Breast epithelium (tissue), 4 donors: Measurements from ENCODE around the gene MRPL44. TPM values are rescaled to one million over a fixed set of nuclear protein-coding genes. Genes with fewer than 3 reads are reported as not detected.

Experiments used
- DNase-seq, 2 donors: peaks; one replicate each; pipeline ENCODE4 v3.0.0-alpha.2; 2019; ENCODE audit warnings: low spot score in 2 of 2
- H3K27ac ChIP-seq, 2 donors: fragments of 200-600 bp; sonication (generic) in 1 of 2; one replicate each; pipeline ENCODE4 v1.5.1; 2016 to 2019; ENCODE audit warnings: mild to moderate bottlenecking in 1 of 2
- H3K27me3 ChIP-seq, 2 donors: fragments of 200-600 bp; sonication (generic) in 1 of 2; one replicate each; pipeline versions ENCODE4 v1.5.1 to v1.6.0; 2017 to 2019; ENCODE audit warnings: control low read depth in 1 of 2, mild to moderate bottlenecking in 1 of 2
- H3K36me3 ChIP-seq: fragments of 200-600 bp; one replicate; pipeline ENCODE4 v1.5.1; 2019
- H3K4me1 ChIP-seq, 2 donors: fragments of 200-600 bp; sonication (generic); one replicate each; pipeline ENCODE4 v1.5.1; 2016 to 2019; ENCODE audit warnings: control low read depth in 1 of 2
- H3K4me3 ChIP-seq, 3 donors: fragments of 200-600 bp; sonication (generic); 1 replicate in 2 of 3; 2 replicates in 1 of 3; pipeline ENCODE4 v1.5.1; 2016 to 2019; ENCODE audit warnings: mild to moderate bottlenecking in 3 of 3, moderate library complexity in 2 of 3
- H3K9me3 ChIP-seq, 2 donors: fragments of 200-600 bp; sonication (generic) in 1 of 2; one replicate each; pipeline ENCODE4 v1.5.1; 2016 to 2019; ENCODE audit warnings: control low read depth in 1 of 2
- POLR2A ChIP-seq: fragments of 450-650 bp; IDR thresholded peaks from one replicate; pipeline ENCODE4 v1.6.1; 2016; ENCODE audit warnings: antibody characterized with exemption, mild to moderate bottlenecking, moderate library complexity
- POLR2AphosphoS5 ChIP-seq, 3 donors: sonication (generic); formaldehyde crosslinking; IDR thresholded peaks; one replicate each; pipeline ENCODE4 v1.6.1; 2017; ENCODE audit warnings: antibody characterized with exemption in 3 of 3
- intact Hi-C: fragments of 100-400 bp; cut with DNase I; formaldehyde crosslinking; loops from one replicate; pipeline ENCODE4 v1.15.1; 2023; ENCODE audit warnings: low total_unique reads
- total RNA-seq, 3 donors: library from RNA; depleted of rRNA; stranded (reverse); fragments of >200 nt; gene quantifications; one replicate each; pipeline ENCODE4 v1.1.0, GENCODE V29; 2016
- TF ChIP-seq, protein P1 (sequence below), 3 donors: fragments of 450-650 bp; IDR thresholded peaks; one replicate each; pipeline ENCODE4 v1.5.1; 2016 to 2017; ENCODE audit warnings: antibody characterized with exemption in 3 of 3, mild to moderate bottlenecking in 3 of 3, moderate library complexity in 3 of 3

The MRPL44 gene
- total RNA-seq = 10 to 100 TPM; 22.4 to 27.4 (median 24.3) TPM

GRCh38 chr2:223957092-223957851 lies at the start of gene MRPL44:
Gene MRPL44 (plus strand): TSS chr2:223957463. CDS start chr2:223957473, 10 bp downstream.
- Histone ChIP-seq H3K9me3 (no peaks in the 10 kb centered on the region), H3K36me3 (no peaks in the 10 kb centered on the region), H3K27me3 (no peaks in the 10 kb centered on the region), H3K27ac (peak within 1 kb of the TSS; percentile 77 to 89), H3K4me3 (peak within 1 kb of the TSS; percentile 74 to 92 (median 75)), H3K4me1 (peaks cover 0 to 18% of the 10 kb centered on the region in 2 donors)
- TF ChIP-seq POLR2AphosphoS5 (IDR thresholded peaks at IDR 0.05) (peak; percentile 83 to 96 (median 93)), POLR2A (peak; percentile 39)
- TF ChIP-seq, protein P1, sequence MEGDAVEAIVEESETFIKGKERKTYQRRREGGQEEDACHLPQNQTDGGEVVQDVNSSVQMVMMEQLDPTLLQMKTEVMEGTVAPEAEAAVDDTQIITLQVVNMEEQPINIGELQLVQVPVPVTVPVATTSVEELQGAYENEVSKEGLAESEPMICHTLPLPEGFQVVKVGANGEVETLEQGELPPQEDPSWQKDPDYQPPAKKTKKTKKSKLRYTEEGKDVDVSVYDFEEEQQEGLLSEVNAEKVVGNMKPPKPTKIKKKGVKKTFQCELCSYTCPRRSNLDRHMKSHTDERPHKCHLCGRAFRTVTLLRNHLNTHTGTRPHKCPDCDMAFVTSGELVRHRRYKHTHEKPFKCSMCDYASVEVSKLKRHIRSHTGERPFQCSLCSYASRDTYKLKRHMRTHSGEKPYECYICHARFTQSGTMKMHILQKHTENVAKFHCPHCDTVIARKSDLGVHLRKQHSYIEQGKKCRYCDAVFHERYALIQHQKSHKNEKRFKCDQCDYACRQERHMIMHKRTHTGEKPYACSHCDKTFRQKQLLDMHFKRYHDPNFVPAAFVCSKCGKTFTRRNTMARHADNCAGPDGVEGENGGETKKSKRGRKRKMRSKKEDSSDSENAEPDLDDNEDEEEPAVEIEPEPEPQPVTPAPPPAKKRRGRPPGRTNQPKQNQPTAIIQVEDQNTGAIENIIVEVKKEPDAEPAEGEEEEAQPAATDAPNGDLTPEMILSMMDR (IDR thresholded peaks at IDR 0.05) = peak in 1 of 3 donors; percentile 9
- DNase-seq = peak; percentile 88 to 97
- intact Hi-C loops = no loop called here

- H3K4me1 ChIP-seq = no peaks in the 10 kb centered on the region
- TF ChIP-seq POLR2AphosphoS5 (IDR thresholded peaks at IDR 0.05) = no peak
- no peak for TF ChIP-seq POLR2A
- TF ChIP-seq, protein P1 (IDR thresholded peaks at IDR 0.05) = no peak
- no peaks in the 10 kb centered on the region for H3K36me3 ChIP-seq
- intact Hi-C loops = no loop called here
- no peak for DNase-seq
- no peaks in the 10 kb centered on the region for H3K27me3 ChIP-seq
- no peak overlapping the region for H3K27ac ChIP-seq
- no peaks in the 10 kb centered on the region for H3K9me3 ChIP-seq
- H3K4me3 ChIP-seq = no peak overlapping the region
Measured at GRCh38 chr2:223908304-223908998, 48.8 kb upstream of the MRPL44 start.

- Histone ChIP-seq H3K27ac (no peak overlapping the region), H3K9me3 (no peaks in the 10 kb centered on the region), H3K36me3 (no peaks in the 10 kb centered on the region), H3K4me1 (no peaks in the 10 kb centered on the region), H3K4me3 (no peak overlapping the region), H3K27me3 (no peaks in the 10 kb centered on the region)
- TF ChIP-seq POLR2A = no peak
- TF ChIP-seq, protein P1 (IDR thresholded peaks at IDR 0.05) = no peak
- no peak for TF ChIP-seq POLR2AphosphoS5 (IDR thresholded peaks at IDR 0.05)
- intact Hi-C loops = no loop called here
- no peak for DNase-seq
Measured at GRCh38 chr2:223909001-223909741, 48.1 kb upstream of the MRPL44 start.

DNA sequence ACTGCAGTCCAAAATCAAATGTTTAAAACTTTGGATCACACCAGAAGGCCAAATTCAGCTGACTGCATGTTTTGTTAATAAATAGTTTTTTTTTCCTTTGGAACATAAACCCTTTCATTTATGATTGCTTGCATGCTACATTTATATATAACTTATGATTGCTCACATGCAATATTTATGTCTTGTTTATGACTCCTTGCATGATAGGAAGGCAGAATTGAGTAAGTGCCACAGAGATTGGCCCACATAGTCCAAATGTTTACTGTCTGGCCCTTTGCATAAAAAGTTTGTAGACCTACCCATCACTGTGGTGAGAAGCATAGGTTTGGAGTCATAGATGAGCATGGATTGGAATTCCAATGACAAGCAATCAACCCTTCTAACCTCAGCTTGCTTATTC lies 42.9 kb upstream of the MRPL44 start:
- no peaks in the 10 kb centered on the region for H3K4me1 ChIP-seq
- DNase-seq = no peak
- H3K9me3 ChIP-seq = no peaks in the 10 kb centered on the region
- TF ChIP-seq POLR2AphosphoS5 (IDR thresholded peaks at IDR 0.05) = no peak
- TF ChIP-seq POLR2A = no peak
- TF ChIP-seq, protein P1 (IDR thresholded peaks at IDR 0.05) = no peak
- intact Hi-C loops = no loop called here
- no peaks in the 10 kb centered on the region for H3K36me3 ChIP-seq
- no peak overlapping the region for H3K27ac ChIP-seq
- H3K4me3 ChIP-seq = no peak overlapping the region
- H3K27me3 ChIP-seq = no peaks in the 10 kb centered on the region
